GM21528 (cell line): ENCODE measurements around the gene KIF4B.

Source experiments
- ATAC-seq: cut with Tn5 transposase; IDR thresholded peaks from one replicate; pipeline ENCODE4 v1.9.1; 2021; ENCODE audit warnings: mild to moderate bottlenecking, moderate library complexity; ENCODE audit not compliant: unreplicated experiment, low FRiP score

The KIF4B gene

GRCh38 chr5:155049569-155050383 lies 36.2 kb downstream of the KIF4B start:
- no peak for ATAC-seq

- ATAC-seq: no peak
These were observed 36.9 kb downstream of the KIF4B start for GRCh38 chr5:155050384-155051019.

GRCh38 chr5:155052532-155052931 lies 39.0 kb downstream of the KIF4B start:
- ATAC-seq: no peak

GRCh38 chr5:155053501-155053900 lies 39.9 kb downstream of the KIF4B start:
- ATAC-seq: no peak

- ATAC-seq: no peak
These were observed 43.2 kb downstream of the KIF4B start for GRCh38 chr5:155056644-155057269.

GRCh38 chr5:155057626-155058025 lies 44.1 kb downstream of the KIF4B start:
- ATAC-seq: no peak

GRCh38 chr5:155064580-155064979 lies 51.0 kb downstream of the KIF4B start:
- no peak for ATAC-seq

- ATAC-seq: no peak
These were observed 53.5 kb downstream of the KIF4B start for GRCh38 chr5:155066886-155067595.
